SK-N-MC (cell line): ENCODE results near the gene ELK3.

ENCODE experiments used
- EZH2 ChIP-seq: fragments of 200-600 bp; sonication (generic); IDR thresholded peaks from one replicate; pipeline ENCODE4 v1.6.1; 2017; ENCODE audit warnings: antibody characterized with exemption
- POLR2AphosphoS5 ChIP-seq: IDR thresholded peaks from 2 replicates; pipeline ENCODE4 v1.6.1; 2012; ENCODE audit warnings: mild to moderate bottlenecking, low read depth, low read length, borderline replicate concordance

- TF ChIP-seq POLR2AphosphoS5: no peak
- no peak for TF ChIP-seq EZH2
Measured at GRCh38 chr12:96238336-96239047, 44.3 kb downstream of the ELK3 start.
